Testis (tissue), 3 donors: Measurements from ENCODE around the gene CCL24. TPM values are rescaled to one million over a fixed set of nuclear protein-coding genes. Genes with fewer than 3 reads are reported as not detected.
A peak's percentile ranks its signal among the peaks of the same experiment; 100 is the strongest.
"Not testable (repeated sequence)": the region's sequence is repeated elsewhere in the genome, so short reads cannot be mapped to it uniquely, and the experiment has no call there.

Experiments used
- DNase-seq: peaks from one replicate; pipeline ENCODE4 v3.0.0-alpha.2; 2019
- H3K27ac ChIP-seq, 2 donors: fragments of 200-600 bp; sonication (generic); one replicate each; pipeline ENCODE4 v1.5.1; 2019
- H3K27me3 ChIP-seq: fragments of 200-600 bp; sonication (generic); one replicate; pipeline ENCODE4 v1.5.1; 2019
- H3K36me3 ChIP-seq: fragments of 200-600 bp; sonication (generic); one replicate; pipeline ENCODE4 v1.5.1; 2017; ENCODE audit warnings: low read depth; ENCODE audit errors: missing control alignments
- H3K4me1 ChIP-seq: fragments of 200-600 bp; sonication (generic); one replicate; pipeline ENCODE4 v1.5.1; 2019
- H3K4me3 ChIP-seq, 2 donors: fragments of 200-600 bp; sonication (generic); one replicate each; pipeline ENCODE4 v1.5.1; 2017 to 2019
- H3K9me3 ChIP-seq: fragments of 200-600 bp; sonication (generic); one replicate; pipeline ENCODE4 v1.5.1; 2017
- POLR2A ChIP-seq: fragments of 450-650 bp; IDR thresholded peaks from one replicate; pipeline ENCODE4 v1.6.1; 2017; ENCODE audit warnings: antibody characterized with exemption, mild to moderate bottlenecking, moderate library complexity
- WGBS, 2 donors: methylation state at CpG; one replicate each; pipeline ENCODE4 v1.1.5; 2018; 5-methylcytosine and 5-hydroxymethylcytosine counted together
- intact Hi-C: fragments of 100-400 bp; cut with DNase I; formaldehyde crosslinking; loops from one replicate; pipeline ENCODE4 v1.15.1; 2023; ENCODE audit warnings: low total_unique reads
- polyA plus RNA-seq: library from polyadenylated mRNA; stranded (reverse); fragments of 350-450 nt; fragmentation: Illumina TruSeq; extraction: RNeasy Lipid Tissue Mini Kit (QIAGEN cat#74804); gene quantifications from one replicate; pipeline ENCODE4 v1.2.3, GENCODE V29; 2014; ENCODE audit warnings: low read depth, low replicate concordance; ENCODE audit not compliant: insufficient read depth
- total RNA-seq, 2 donors: library from RNA; depleted of rRNA; stranded (reverse); fragments of >200 nt; gene quantifications; one replicate each; pipeline ENCODE4 v1.2.3, GENCODE V29; 2016
- TF ChIP-seq, protein P1 (sequence below), 3 experiments: fragments of 450-650 bp in 2 of 3; fragments of 200-600 bp in 1 of 3; sonication (generic) in 1 of 3; IDR thresholded peaks; one replicate each; pipeline ENCODE4 v1.5.1; 2016 to 2019; ENCODE audit warnings: antibody characterized with exemption in 3 of 3, mild to moderate bottlenecking in 2 of 3, moderate library complexity in 1 of 3

CCL24 gene
- total and polyA plus RNA-seq, 3 donors from 2014 or later = 1.1 TPM; not detected in 2

DNA sequence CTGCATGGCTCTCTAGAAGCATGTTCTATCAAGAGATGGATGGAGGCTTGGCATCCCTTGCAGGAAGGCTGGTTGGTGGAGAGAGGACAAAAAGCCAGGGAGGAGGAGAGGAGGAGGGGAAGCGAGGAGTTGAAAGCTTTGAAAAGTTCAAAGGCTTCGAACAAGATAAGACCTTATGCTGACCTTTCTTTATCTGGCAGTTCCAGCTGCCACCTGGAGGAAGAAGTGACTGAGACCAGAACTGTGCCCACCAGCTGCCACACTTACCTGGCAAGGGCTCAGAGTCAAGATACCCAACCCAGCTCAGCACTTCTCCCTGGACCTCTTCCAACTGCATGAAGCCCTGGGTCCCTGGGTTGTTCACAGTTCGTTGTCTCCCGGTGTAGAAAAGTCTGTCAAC, 14.8 kb downstream of the CCL24 start:
- Histone ChIP-seq H3K27ac (no peak overlapping the region), H3K4me1 (peaks cover 13% of the 10 kb centered on the region), H3K9me3 (no peaks in the 10 kb centered on the region), H3K4me3 (no peak overlapping the region), H3K27me3 (no peaks in the 10 kb centered on the region), H3K36me3 (no peaks in the 10 kb centered on the region)
- no peak for TF ChIP-seq POLR2A
- TF ChIP-seq, protein P1, sequence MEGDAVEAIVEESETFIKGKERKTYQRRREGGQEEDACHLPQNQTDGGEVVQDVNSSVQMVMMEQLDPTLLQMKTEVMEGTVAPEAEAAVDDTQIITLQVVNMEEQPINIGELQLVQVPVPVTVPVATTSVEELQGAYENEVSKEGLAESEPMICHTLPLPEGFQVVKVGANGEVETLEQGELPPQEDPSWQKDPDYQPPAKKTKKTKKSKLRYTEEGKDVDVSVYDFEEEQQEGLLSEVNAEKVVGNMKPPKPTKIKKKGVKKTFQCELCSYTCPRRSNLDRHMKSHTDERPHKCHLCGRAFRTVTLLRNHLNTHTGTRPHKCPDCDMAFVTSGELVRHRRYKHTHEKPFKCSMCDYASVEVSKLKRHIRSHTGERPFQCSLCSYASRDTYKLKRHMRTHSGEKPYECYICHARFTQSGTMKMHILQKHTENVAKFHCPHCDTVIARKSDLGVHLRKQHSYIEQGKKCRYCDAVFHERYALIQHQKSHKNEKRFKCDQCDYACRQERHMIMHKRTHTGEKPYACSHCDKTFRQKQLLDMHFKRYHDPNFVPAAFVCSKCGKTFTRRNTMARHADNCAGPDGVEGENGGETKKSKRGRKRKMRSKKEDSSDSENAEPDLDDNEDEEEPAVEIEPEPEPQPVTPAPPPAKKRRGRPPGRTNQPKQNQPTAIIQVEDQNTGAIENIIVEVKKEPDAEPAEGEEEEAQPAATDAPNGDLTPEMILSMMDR (IDR thresholded peaks at IDR 0.05) = no peak
- WGBS, 2 donors = 66 to 75% methylated on average over 4 of the region's 4 CpGs
- intact Hi-C loops = no loop called here
- DNase-seq = no peak

- TF ChIP-seq POLR2A = no peak
- TF ChIP-seq, protein P1 (IDR thresholded peaks at IDR 0.05) = no peak
- Histone ChIP-seq H3K27me3 (no peaks in the 10 kb centered on the region), H3K4me3 (no peak overlapping the region), H3K4me1 (peaks cover 16% of the 10 kb centered on the region), H3K36me3 (no peaks in the 10 kb centered on the region), H3K27ac (peak overlapping the region; percentile 46 to 58), H3K9me3 (no peaks in the 10 kb centered on the region)
- 74 to 81% methylated on average over 6 of the region's 6 CpGs for WGBS, 2 donors
- intact Hi-C loops = no loop called here
- no peak for DNase-seq
Observed at GRCh38 chr7:75796420-75796819, 17.2 kb downstream of the CCL24 start.

DNA sequence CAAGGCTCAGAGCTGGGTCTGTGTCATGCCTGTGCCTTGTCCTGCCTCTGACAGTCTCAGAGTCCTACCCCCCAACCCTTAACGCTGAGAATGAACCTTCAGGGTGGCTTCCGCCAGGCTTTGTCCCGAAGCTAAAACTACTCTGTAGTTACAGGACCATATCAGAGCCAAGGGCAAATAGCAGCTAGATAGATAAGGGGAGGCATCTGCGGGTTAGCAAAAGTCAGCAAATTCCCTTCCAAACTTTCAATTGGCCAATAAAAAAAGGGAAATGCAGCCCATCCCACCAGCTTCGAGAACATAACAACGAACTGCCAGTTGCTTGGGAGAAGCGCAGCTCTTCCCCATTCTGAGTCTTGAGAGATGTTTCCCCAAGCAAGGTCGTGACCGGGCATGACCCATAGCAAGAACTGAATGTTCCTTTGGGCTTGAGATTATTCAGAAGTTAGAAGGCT, 17.7 kb downstream of the CCL24 start:
- TF ChIP-seq POLR2A = no peak
- TF ChIP-seq, protein P1 (IDR thresholded peaks at IDR 0.05) = no peak
- H3K4me3 ChIP-seq = no peak overlapping the region
- H3K9me3 ChIP-seq = no peaks in the 10 kb centered on the region
- 25 to 30% methylated on average over 9 of the region's 9 CpGs for WGBS, 2 donors
- peak overlapping the region; percentile 46 to 58 for H3K27ac ChIP-seq
- DNase-seq = peak; percentile 93
- no peaks in the 10 kb centered on the region for H3K36me3 ChIP-seq
- intact Hi-C loops = no loop called here
- H3K27me3 ChIP-seq = no peaks in the 10 kb centered on the region
- H3K4me1 ChIP-seq = peaks cover 16% of the 10 kb centered on the region

DNA sequence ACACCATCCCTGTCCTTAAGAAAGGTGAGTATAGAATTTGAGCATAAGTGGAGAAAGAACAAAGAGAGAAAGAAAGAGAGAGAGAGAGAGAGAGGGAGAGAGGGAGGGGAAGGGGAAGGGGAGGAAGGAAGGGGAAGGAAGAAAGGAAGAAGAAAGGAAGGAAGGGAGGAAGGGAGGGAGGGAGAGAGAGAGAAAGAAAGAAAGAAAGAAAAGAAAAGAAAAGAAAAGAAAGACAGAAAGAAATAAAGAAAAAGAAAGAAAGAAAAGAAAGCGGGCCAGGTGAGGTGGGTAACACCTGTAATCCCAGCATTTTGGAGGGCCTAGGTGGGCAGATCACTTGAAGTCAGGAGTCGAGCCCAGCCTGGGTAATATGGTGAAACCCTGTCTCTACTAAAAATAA, 19.9 kb downstream of the CCL24 start:
- TF ChIP-seq, protein P1 (IDR thresholded peaks at IDR 0.05) = no peak
- no peak for TF ChIP-seq POLR2A
- intact Hi-C loops = no loop called here
- Histone ChIP-seq H3K9me3 (no peaks in the 10 kb centered on the region), H3K27ac (no peak overlapping the region), H3K4me3 (no peak overlapping the region), H3K27me3 (no peaks in the 10 kb centered on the region), H3K4me1 (peaks cover 21% of the 10 kb centered on the region), H3K36me3 (no peaks in the 10 kb centered on the region)
- no peak for DNase-seq
- 89 to 95% methylated on average over 2 of the region's 2 CpGs for WGBS, 2 donors

- DNase-seq, H3K27me3 ChIP-seq, H3K36me3 ChIP-seq, H3K27ac ChIP-seq, intact Hi-C loops, H3K4me3 ChIP-seq, H3K9me3 ChIP-seq: not testable (repeated sequence)
- WGBS, 2 donors = 93 to 95% methylated on average over 5 of the region's 5 CpGs
- H3K4me1 ChIP-seq = peaks cover 21% of the 10 kb centered on the region
Observed at GRCh38 chr7:75792567-75792966, 21.0 kb downstream of the CCL24 start.
